Muscle layer of duodenum (tissue), 2 donors: ENCODE measurements around the gene VWA5A.
"Not testable (repeated sequence)": the region's sequence is repeated elsewhere in the genome, so short reads cannot be mapped to it uniquely, and the experiment has no call there.

Source experiments
- H3K27ac ChIP-seq: one replicate; pipeline ENCODE4 v1.7.0; 2013; ENCODE audit warnings: mild to moderate bottlenecking, low read length
- H3K27me3 ChIP-seq: one replicate; pipeline ENCODE4 v1.7.0; 2013; ENCODE audit warnings: low read depth, mild to moderate bottlenecking, control low read depth, low read length
- H3K36me3 ChIP-seq, 2 donors: one replicate each; pipeline ENCODE4 v1.7.0; 2013; ENCODE audit warnings: low read length in 2 of 2, control low read depth in 1 of 2, mild to moderate bottlenecking in 1 of 2; ENCODE audit not compliant: insufficient read depth in 2 of 2, control insufficient read depth in 1 of 2
- H3K4me1 ChIP-seq, 2 donors: one replicate each; pipeline ENCODE4 v1.7.0; 2013; ENCODE audit warnings: low read length in 2 of 2, mild to moderate bottlenecking in 2 of 2, control low read depth in 1 of 2, moderate library complexity in 1 of 2; ENCODE audit not compliant: insufficient read depth in 2 of 2, control insufficient read depth in 1 of 2
- H3K4me3 ChIP-seq, 2 donors: one replicate each; pipeline ENCODE4 v1.7.0; 2013; ENCODE audit warnings: low read length in 2 of 2, low read depth in 1 of 2, mild to moderate bottlenecking in 1 of 2
- H3K9me3 ChIP-seq, 2 donors: one replicate each; pipeline ENCODE4 v1.7.0; 2013; ENCODE audit warnings: low read length in 2 of 2, control low read depth in 1 of 2, mild to moderate bottlenecking in 1 of 2; ENCODE audit not compliant: control insufficient read depth in 1 of 2
- donor health status: healthy.

VWA5A gene

DNA sequence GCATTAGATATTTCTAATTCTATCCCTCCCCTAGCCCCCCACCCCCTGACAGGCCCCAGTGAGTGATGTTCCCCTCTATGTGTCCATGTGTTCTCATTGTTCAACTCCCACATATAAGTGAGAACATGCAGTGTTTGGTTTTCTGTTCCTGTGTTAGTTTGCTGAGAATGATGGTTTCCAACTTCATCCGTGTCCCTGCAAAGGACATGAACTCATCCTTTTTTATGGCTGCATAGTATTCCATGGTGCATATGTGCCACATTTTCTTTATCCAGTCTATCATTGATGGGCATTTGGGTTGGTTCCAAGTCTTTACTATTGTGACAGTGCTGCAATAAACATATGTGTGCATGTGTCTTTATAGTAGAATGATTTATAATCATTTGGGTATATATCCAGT is 11.9 kb downstream of the VWA5A start:
- H3K36me3 ChIP-seq, result peaks cover 24 to 34% of the 10 kb centered on the region in 2 donors
- H3K27me3 ChIP-seq, H3K9me3 ChIP-seq, H3K4me3 ChIP-seq, H3K4me1 ChIP-seq, H3K27ac ChIP-seq: not testable (repeated sequence)

DNA sequence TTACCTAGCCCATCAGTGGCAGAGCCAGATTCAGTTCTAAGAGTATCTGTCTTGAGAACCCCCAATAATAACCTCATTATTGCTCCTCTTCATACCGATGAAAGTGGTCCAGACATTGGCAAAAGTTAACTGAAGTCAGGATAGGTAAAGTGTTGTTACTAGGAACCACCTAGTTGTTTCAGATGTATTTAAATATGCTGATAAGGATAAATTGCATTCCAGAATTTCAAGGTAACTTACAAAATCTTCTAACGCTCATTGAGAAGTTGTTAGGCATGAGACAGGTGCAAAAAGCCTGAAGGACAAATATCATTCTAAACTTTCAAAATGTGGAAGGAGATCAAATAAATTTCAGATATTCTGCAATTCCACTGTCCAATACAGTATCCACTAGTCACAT is 27.8 kb downstream of the VWA5A start:
- Histone ChIP-seq H3K4me3 (no peak overlapping the region), H3K4me1 (no peaks in the 10 kb centered on the region), H3K27me3 (no peaks in the 10 kb centered on the region), H3K36me3 (peaks cover 15 to 61% of the 10 kb centered on the region in 2 donors), H3K9me3 (peaks cover 0 to 3% of the 10 kb centered on the region in 2 donors), H3K27ac (no peak overlapping the region)

DNA sequence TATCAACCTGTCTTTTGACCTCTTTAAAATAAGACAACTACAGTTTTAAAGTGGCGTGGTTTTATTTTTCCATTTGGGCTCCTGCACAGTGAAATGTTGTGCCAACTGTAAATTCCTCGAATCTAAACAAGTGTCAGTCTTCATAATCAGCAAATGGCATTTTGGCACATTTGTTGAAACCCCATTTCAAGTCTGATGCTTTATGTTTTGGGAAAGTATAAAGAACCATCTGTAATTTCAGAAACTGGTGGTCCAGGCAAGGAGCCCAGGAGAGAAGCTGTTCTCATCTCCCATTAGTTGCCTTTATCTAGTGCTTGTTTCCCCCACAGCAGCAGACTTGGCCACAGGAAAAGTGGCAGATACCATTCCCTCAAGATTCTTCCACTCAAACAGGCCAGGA is 32.7 kb downstream of the VWA5A start:
- H3K4me1 ChIP-seq, result no peaks in the 10 kb centered on the region
- no peaks in the 10 kb centered on the region for H3K9me3 ChIP-seq
- H3K4me3 ChIP-seq, result no peak overlapping the region
- no peak overlapping the region for H3K27ac ChIP-seq
- H3K27me3 ChIP-seq, result no peaks in the 10 kb centered on the region
- H3K36me3 ChIP-seq, result peaks cover 8 to 27% of the 10 kb centered on the region in 2 donors

DNA sequence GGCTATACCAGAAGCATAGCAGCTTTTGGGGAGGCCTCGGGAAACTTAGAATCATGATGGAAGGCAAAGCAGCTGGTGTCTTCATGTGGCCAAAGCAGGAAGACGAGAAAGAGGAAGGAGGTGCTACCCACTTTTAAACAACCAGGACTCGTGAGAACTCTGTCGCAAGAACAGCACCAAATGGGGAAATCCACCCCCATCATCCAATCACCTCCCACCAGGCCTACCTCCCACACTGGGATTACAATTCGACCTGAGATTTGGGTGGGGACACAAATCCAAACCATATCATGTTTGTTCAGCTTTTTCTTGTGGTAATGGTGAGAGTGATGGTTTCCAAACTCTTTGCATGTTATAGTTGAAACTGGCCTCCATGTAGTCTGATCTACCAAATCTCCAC is 35.4 kb downstream of the VWA5A start:
- Histone ChIP-seq H3K4me1 (no peaks in the 10 kb centered on the region), H3K36me3 (peaks cover 3 to 12% of the 10 kb centered on the region in 2 donors), H3K4me3 (no peak overlapping the region), H3K27me3 (no peaks in the 10 kb centered on the region), H3K27ac (no peak overlapping the region), H3K9me3 (no peaks in the 10 kb centered on the region)

DNA sequence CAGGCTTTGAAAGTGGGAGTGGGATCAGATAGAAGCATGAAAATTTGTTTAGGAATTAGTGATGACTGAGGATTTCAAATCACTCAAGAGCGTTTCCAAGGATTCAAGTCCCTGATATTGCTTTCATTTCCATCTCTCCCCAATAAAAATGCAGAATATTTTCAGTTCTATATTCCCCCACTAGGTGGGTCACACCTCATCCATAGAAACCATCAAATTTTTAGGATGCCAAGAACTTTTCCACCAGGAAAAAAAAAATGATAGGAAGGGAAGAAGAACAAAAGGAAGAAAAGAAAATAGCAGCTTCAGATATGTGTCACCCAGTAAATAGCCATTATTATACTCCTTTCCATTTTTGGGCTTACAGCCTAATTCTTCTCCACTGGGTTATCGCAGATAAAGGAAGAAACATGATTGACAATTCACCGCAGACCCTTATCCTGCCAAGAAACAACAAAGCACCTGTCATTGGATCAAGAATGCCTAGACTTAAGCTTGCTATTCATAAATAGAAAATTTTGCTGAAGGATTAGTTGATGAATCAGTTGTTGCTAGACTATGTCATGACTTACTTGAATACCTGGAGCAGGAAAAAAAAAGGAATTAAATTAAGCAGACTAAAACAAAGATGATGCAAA is 37.6 kb downstream of the VWA5A start:
- Histone ChIP-seq H3K27me3 (no peaks in the 10 kb centered on the region), H3K4me3 (no peak overlapping the region), H3K4me1 (no peaks in the 10 kb centered on the region), H3K36me3 (no peaks in the 10 kb centered on the region), H3K9me3 (no peaks in the 10 kb centered on the region), H3K27ac (no peak overlapping the region)

DNA sequence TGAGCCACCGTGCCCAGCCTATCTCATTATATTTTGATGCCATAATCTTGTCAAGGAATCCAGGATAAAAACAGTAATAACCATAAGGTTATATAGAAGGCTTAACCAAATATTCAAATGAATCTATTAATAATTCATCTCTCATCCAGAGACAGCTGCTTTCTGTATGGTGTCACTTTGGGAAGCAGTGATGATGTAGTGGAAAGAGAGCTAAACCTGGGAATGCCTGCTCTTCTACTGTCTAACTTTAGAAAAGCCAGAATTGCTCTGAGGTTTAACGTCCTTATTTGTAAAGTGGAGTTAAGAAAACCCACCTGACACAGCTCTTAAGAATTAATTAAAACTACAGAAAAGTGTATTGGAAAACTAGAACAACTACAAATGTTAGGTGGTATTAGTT is 38.6 kb downstream of the VWA5A start:
- Histone ChIP-seq H3K27me3 (no peaks in the 10 kb centered on the region), H3K36me3 (no peaks in the 10 kb centered on the region), H3K4me1 (no peaks in the 10 kb centered on the region), H3K9me3 (no peaks in the 10 kb centered on the region), H3K27ac (no peak overlapping the region), H3K4me3 (no peak overlapping the region)

DNA sequence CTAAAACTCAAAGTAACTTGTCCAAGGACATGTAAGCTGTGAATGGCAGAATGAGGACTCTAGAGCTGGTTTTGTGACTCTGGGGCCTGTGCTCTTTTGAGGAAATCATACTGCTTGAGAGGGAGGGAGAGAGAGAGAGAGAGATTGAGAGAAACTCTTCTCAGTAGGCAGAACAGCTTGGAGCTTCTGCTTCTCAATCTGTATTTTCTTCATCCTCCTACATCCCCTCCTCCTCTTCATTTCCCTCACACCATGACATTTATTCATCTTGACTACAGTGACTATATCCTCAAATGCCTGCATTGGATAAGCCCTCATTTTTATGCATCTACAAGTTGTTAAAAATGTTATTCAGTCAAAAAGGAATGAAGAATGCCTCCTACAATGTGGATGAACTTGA is 44.2 kb downstream of the VWA5A start:
- no peaks in the 10 kb centered on the region for H3K4me1 ChIP-seq
- H3K27me3 ChIP-seq, result no peaks in the 10 kb centered on the region
- no peak overlapping the region for H3K27ac ChIP-seq
- H3K4me3 ChIP-seq, result no peak overlapping the region
- no peaks in the 10 kb centered on the region for H3K9me3 ChIP-seq
- no peaks in the 10 kb centered on the region for H3K36me3 ChIP-seq

DNA sequence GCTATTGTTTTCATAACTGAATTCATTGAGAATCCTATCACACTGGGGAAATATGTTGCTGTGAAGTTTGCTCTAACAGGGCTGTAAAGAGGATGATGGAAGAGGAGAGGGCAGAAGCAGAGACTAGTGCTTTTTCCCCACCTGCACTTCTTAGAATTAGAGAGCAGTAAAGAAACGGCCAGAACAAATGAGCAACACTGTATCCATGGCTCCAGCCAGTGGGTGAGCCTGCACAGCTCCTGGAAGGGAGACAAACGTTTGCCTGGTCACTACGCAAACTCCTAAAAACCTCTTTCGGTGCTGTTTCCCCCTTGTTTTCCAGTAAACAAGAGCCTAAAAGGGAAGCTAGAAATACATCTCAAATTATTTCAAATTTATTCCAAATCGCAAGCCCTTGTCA is 45.7 kb downstream of the VWA5A start:
- Histone ChIP-seq H3K9me3 (no peaks in the 10 kb centered on the region), H3K4me3 (no peak overlapping the region), H3K27me3 (no peaks in the 10 kb centered on the region), H3K4me1 (no peaks in the 10 kb centered on the region), H3K36me3 (no peaks in the 10 kb centered on the region), H3K27ac (no peak overlapping the region)

DNA sequence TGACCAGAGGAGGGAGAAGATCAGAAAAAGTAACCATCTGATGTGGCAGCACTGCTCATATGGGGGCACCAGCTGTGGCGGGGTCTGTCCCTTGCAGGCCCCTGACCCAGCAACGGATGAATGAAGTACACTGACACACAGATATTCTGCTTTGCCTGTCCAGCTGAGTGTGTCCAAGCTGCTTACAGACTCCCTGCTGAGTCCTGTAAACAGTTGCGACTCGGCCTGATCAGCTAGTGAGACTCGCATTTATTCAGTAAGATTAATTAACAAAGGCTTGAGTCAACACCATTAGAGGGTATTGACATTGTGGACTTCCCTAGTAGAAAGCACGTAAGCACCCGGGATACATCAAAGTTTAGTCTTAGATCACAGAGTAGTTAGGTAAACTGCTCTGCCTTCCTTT is 52.6 kb downstream of the VWA5A start:
- Histone ChIP-seq H3K4me1 (no peaks in the 10 kb centered on the region), H3K4me3 (no peak overlapping the region), H3K9me3 (no peaks in the 10 kb centered on the region), H3K27ac (no peak overlapping the region), H3K36me3 (no peaks in the 10 kb centered on the region), H3K27me3 (no peaks in the 10 kb centered on the region)

DNA sequence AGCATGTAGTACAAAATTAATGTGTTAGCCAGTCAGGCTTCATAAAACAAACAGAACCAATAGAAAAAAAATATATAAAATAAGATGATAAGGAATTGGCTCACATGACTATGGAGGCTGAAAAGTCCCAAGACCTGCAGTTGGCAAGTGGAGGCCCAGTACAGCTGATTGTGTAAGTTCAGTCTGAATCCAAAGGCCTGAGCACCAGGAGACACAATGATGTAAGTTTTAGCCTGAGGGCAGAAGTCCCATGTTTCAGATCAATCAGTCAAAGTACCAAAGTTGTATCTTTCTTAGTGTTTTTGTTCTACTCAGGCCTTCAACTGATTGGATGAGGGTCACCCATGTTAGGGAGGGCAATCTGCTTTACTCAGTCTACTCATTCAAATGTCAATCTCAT is 53.5 kb downstream of the VWA5A start:
- Histone ChIP-seq H3K36me3 (no peaks in the 10 kb centered on the region), H3K9me3 (no peaks in the 10 kb centered on the region), H3K27ac (no peak overlapping the region), H3K4me1 (no peaks in the 10 kb centered on the region), H3K27me3 (no peaks in the 10 kb centered on the region), H3K4me3 (no peak overlapping the region)

DNA sequence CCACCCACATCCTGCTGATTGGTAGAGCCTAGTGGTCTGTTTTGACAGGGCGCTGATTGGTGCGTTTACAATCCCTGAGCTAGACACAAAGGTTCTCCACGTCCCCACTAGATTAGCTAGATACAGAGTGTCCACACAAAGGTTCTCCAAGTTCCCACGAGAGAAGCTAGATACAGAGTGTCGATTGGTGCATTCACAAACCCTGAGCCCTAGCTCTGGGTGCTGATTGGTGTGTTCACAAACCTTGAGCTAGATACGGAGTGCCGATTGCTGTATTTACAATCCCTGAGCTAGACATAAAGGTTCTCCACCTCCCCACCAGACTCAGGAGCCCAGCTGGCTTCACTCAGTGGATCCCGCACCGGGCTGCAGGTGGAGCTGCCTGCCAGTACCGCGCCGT is 55.1 kb downstream of the VWA5A start:
- H3K36me3 ChIP-seq, H3K9me3 ChIP-seq, H3K27me3 ChIP-seq, H3K4me1 ChIP-seq, H3K4me3 ChIP-seq, H3K27ac ChIP-seq: not testable (repeated sequence)

DNA sequence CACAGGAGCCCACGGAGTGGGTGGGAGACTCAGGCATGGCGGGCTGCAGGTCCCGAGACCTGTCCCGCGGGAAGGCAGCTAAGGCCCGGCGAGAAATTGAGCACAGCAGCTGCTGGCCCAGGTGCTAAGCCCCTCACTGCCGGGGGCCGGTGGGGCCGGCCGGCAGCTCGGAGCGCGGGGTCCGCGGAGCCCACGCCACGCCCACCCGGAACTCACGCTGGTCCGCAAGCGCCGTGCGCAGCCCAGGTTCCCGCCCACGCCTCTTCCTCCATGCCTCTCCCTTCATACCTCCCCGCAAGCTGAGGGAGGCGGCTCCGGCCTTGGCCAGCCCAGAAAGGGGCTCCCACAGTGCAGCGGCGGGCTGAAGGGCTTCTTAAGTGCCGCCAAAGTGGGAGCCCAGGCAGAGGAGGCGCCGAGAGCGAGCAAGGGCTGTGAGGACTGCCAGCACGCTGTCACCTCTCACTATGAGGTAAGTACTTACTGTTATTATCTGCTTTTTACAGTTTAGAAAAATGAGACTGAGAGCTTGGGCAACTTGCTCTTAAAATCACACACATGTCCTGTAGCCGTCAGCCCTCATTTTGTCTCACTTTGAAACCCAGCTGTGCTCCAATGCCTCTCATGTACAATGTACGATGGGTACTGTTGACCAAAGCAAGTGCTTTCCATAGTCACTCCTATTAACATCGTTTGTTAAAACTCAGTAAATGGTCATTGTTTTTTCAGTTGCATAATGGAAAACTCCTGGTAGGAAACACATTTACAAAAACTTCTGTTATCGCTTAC is 55.7 kb downstream of the VWA5A start:
- Histone ChIP-seq H3K4me3 (no peak overlapping the region), H3K27ac (no peak overlapping the region), H3K4me1 (no peaks in the 10 kb centered on the region), H3K27me3 (no peaks in the 10 kb centered on the region), H3K36me3 (no peaks in the 10 kb centered on the region), H3K9me3 (no peaks in the 10 kb centered on the region)
